ENCODE data around the gene RTN4R.
"Not testable (repeated sequence)": the region's sequence is repeated elsewhere in the genome, so short reads cannot be mapped to it uniquely, and the experiment has no call there.

The RTN4R gene

DNA sequence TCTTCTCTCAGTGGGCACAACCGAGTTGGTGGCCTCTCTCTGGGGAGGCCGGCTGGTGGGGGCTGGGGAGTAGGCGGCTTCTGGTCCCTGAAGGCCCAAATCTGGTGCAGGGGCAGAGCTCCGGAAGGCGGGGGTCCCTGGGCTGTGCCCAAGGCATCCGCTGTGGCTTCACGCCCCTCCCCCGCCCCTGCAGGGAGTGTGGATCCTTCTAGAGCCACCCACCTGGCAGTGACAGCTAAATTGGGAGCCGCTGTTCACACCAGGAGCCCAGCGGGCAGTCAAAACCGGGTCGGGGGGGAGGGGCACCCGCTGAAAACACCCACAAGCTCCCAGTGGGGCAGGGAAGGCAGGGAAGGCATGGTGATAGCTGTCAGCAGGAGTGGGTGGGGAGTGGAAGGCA is 4.6 kb upstream of the RTN4R start:
- H3K4me3 ChIP-seq (ENCODE audit: low read depth, low read length), result no peak overlapping the region

DNA sequence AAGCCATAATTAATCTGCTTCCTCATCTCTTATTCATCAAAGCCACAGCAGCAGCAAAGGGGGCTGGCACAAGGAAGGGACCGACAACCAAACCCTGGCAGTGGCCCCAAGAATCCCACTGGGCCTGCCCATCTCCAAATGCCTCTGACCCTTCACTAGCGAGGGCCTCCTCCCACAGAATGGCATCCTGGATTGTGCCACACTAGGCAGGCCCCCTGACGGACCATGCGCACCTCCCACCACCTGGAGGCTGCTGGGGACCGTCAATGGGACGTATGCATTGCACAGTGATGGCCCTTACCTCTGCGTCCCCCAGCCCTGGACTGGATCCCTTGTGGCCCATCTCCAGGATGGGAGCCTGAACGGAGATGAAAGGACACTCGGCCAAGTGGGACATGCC is 4.1 kb upstream of the RTN4R start:
- no peak overlapping the region for H3K4me3 ChIP-seq (ENCODE audit: low read depth, low read length)

DNA sequence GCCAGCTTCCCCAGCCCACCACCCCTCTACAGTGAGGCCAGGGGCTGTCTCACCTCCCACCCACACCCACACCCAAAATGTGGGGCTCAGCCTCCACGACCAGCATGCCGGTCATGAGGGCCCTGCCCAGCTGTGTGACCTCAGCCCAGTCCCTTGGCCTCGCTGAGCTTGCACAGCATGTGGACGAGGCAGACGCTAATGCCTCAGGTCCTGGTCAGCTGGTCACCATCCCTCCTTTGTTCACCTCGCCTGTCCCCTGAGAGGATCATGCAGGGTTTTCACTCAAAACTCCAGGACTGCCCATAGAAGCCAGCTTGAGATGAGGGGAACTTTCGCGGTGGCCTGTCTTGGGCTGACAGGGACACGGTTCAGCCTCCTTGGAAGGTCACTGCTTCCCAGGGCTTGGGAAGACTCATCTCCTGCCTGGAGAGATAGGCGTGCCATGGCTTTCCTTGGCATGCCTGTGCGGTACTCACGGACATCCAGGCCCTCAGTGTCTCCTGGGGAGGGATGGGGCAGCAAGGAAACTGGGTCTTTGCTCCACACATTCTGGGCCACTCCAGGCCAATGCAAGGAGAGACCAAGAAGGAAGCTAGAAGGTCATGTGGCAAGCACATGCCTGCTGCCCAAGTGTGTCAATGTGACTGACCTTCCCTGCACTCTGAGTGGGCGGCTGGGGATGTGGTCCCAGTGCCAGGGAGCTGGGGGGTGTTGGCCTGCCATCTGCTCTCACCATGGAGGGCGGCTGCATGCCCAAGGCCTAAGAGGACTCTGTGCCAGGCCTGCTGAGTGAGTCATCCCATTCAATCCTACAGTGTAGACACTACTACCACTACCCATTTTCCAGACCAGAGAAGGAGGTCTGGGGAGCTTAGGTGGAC is 3.2 kb upstream of the RTN4R start:
- no peak overlapping the region for H3K4me3 ChIP-seq (ENCODE audit: low read depth, low read length)

DNA sequence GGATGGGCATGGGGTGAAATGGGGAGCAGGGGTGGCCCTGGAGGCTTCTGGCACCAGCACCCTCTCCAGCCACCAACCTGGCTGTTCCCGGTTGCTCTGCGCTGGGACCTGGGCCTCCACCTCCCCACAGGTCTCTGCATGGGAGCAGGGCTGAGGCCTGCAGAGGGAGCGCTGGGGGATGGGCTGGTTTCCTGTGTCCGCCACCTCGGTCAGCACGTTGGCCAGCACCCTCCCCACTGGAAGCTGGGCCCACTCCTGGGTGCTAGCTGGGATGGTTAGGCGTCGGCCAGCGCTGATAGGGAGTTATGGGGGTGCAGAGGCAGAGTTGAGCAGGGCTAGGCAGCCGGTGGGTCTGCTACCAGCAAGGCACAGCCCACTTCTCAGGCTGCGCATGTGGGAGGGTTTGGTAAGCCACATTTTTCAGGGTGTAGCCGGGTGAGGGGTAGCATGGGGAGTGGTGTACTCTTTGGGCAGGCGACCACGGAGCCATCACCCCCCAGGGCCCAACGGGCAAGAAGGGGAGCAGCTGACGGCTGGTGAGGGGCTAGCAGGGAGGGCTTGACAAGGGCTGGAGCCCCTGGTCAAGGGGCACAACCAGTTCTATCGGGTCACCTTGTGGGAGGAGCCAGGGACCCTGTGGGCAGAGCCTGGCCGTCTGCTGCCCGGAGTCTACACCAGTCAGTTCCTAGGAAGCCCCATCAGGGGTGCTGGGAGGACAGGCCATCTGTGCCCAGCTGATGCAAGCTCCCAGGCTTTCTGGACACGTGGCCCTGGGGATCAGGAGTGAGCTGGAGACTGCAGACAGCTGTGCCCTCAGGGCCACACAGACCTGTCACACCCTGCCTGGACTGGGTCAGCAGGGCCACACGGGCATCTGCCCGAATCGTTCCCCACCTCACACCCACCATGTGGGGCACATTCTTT is 2.3 kb upstream of the RTN4R start:
- H3K4me3 ChIP-seq (ENCODE audit: low read depth, low read length), result not testable (repeated sequence)

DNA sequence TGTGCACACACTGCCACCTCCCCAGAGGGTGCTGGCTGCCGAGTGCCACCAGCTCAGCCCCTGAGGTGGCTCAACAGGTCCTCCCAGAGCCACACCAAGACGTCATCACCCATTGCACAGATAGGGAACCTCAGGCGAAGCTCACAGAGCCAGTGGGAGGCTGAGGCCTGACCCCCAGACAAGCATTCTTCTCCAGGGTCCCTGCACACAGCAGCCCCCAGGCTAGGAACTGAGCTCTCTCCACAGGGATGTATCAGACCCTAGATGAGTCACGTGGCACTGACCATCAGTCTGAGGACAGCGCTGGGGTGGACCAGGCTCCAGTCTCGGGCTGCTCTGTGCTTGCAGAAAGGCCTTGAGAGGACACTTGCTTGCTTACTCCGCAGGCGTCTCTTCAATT is 1.6 kb upstream of the RTN4R start:
- not testable (repeated sequence) for H3K4me3 ChIP-seq (ENCODE audit: low read depth, low read length)

DNA sequence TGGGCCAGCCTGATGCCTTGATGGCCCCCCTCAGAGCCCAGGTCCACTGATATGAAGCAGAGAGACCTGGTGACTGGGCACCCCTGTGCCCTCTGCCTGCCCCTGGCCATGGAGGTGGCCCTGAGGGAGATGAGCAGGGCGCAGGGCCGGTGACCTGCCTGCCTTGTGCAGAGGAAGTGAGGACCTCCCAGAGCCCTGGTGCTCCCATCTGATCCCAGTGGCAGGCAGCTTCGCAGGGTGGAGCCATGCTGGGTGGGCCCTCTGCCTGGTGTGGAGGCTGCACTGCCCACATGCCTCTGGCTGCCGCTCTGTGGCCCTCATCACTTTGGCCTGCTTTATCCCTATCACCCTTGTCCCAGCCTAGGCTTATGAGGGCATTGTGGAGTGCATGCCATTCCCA is 1.1 kb upstream of the RTN4R start:
- H3K4me3 ChIP-seq (ENCODE audit: low read depth, low read length), result not testable (repeated sequence)

DNA sequence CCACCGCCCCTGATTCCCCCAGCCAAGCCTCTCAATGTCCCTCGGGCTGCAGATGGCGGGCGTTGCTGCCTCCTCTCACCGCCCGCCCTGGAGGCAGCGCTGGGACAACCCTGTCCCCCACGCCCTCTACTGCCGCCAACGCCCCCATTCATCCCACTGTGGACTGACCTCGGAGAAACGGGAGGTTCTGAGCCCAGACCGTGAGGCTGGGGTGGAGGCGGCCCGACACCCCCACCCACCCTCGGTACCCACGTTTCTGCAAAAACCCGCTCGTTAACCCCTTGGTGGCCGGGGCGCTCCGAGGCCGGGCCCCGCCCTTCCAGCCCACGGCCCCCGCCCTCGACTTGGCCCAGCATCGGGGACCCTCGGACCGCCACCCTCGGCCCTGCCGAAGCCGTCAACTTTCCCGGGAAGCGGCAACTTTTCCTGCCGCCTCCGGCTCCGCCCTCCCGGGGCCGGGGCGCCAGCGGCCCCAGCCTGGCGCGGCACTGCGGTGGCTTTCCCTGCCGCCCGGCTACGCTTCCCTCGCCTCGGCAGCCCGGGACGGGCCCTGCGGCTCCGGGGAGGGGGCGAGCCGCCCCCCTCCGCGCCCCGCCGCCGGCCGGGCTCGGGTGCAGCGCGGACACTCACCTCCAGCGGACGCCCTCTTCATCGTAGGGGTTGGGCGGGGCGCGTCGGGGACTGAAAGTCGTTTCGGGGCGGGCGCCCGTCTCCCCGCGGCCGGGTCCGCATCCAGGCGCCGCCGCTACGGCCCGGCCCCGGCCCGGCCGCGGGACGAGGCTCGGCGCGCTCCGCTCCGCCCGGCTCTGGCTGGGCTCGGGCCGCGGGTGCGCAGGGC is 458 bp downstream of the RTN4R start:
- H3K4me3 ChIP-seq (ENCODE audit: low read depth, low read length), result peak overlapping the region; percentile 41

DNA sequence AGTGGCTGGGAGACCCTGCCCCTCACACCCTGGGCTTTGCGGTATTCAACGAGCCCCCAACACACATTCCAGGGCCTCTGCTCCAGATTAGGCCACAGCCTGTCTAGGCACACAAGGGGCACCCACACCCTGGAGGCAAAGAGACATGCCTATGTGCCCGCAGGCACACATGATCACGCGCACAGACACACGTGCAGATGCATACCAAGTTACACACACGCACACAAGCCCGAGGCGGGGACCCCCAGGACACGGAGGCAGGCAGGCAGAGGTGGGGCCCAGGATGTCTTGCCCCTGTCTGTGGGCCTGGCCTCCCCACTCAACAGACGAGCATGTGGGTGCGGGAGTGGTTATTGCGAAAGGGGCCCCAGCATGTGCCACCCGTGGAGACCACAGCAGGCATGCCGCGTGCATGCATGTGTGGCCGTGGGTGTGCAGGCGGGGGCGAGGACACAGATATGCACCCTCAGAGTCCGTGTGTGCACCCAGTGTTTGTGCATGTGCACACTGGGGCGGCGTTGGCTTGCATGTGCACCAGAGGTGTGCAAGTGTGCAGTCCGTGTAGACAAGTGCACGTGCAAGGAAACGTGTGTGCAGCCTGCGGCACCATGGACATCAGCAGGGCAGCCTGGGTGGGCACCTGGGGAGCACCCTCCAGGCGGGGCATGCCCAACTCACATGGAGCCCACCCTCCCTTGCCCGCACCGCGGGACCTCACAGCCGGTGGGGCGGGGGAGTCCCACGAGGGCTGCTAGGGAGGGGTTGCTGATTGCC is 1.3 kb downstream of the RTN4R start:
- peak overlapping the region; percentile 35 for H3K4me3 ChIP-seq (ENCODE audit: low read depth, low read length)

DNA sequence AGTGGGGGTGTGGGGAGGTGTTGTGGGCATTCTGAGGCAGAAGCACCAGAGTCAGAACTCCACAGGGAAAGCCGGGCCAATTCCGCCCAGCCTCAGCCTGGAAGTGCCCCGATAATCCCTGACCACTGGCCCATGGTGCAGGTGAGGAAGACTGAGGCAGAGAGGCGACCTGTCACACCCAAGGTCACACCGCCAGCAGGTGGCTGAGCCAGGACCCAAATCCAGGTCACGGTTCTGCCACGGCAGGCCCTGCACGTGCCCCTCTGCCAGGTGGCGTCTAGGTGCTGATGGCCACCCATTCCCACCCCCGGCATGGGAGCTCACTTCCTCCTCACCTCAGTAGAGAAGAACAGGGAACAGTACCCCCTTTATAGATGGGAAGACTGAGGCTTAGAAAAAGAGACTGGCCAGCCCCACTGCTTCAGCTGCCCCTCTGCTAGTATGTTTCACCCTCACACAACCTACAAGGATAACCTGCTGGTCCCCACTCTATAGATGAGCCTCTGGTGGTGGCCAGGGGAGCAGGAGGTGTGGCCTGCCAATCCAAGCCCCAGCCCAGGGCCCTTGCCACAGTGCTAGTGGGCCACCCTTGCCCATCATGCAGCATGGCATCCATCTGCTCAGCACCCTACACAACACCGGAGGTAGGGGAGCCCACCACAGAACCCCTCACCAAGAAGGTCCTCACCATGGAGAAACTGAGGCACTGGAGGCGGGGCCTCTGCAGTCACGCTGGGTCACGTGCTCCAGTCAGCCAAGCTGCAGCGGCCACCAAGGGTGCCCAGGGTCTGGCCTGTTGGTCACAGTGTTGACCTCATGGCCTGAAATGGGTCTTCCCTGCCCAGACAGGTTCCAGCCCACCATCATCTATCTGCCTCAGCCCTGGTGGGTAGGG is 2.1 kb downstream of the RTN4R start:
- H3K4me3 ChIP-seq (ENCODE audit: low read depth, low read length), result not testable (repeated sequence)

DNA sequence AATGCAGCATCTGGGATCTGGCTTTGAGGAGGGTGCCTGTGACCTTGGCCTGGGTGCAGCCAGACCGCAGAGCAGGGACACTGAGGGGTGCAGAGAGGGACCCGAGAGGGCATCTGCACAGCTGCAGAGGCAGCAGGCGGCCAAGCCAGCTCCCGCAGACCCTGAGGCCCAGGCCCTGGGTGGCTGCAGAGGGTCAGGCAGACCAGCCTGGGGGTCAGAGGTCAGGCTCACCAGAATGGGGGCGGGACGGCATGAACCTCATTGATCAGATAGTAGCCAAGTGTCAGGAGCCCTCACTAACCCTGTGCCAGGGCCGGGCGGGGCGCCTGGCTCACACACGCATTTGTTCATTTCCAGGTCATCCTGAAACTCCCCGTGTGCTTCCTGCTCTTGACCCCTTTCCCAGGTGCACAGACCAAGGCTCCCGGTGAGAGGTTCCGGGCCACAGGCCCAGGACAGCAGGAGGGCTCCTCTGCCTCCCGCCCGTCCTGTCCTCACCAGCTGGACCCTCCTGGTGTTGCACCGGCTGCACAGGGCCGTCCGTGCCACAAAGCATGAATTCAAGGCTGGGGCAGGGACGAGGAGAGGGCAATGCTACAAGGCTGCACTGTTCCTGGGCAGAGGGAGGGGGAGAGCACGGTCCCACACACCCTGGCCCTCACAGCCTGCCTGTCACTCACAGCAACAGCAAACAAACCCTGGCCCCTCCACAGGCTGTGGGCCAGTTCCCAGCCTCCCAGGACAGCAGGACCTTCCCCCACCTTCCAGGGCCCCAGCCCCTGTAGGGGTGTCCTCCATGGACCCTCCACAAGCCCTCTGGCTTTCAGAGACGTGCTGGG is 3.3 kb downstream of the RTN4R start:
- no peak overlapping the region for H3K4me3 ChIP-seq (ENCODE audit: low read depth, low read length)

DNA sequence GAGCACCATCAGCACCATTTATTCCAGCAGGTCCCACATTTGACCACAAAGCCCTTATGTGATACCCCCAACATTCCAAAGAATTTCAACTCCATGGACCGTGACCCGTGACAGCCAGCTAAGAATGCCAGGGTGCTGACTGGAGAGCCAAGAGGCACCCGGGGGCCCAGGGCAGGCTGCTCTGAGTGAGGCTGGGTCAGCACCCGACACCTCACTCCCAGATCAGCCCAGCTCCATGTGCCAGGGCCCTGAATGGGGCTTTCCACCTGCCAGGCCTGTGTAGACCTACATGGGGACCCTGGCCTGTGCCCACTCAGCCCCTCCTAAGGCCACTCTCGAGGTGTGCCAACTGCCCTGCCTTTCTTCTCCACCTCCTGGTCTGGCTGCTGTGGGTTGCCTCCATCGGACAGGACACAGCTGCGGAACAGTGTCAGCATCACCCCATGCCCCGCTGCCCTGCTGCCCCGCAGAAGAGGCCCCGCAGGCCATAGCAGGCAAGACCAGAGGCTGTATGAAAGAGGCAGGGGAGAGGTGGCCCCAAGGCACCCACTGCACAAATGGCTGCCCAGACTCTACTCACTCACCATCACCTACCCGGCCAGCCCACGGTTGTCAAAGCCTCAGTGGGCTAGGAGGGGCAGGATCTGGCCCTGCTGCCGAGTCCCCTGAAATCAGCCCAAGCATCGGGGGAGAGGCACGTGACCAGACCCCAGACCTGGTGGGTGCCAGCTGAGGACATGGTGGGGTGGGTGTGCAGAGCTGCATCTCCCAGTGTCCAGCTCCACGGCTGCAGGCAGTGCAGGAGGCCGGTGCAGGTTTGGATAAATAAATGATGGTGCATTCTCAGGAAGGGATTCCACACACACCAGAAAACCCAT is 4.5 kb downstream of the RTN4R start:
- not testable (repeated sequence) for H3K4me3 ChIP-seq (ENCODE audit: low read depth, low read length)

DNA sequence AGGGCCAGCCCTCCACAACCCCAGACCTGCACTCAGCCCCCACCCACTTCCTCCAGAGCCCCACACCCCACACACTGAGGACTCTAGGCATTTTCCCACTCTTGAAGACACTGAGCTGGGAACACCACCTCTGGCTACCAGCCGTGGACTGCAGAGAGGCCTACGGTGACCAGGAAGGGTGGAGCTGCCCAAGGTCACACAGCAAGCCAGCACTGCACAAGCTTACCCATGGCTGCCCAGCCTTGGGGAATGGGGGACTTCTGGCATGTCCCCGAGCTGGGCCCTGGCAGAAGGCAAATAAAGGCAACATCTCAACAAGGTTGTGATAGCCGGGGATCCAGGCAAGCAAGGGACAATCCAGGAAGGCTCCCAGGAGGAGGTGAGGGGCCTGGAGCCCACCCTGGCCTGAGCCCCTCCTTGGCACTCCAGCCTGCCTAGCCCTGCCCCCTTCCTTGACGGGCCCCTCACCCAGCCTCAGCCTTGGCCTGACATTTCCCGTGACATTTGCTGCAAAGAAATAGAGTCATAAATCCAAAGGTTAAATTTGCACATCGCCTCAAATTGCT is 5.5 kb downstream of the RTN4R start:
- H3K4me3 ChIP-seq (ENCODE audit: low read depth, low read length), result no peak overlapping the region

DNA sequence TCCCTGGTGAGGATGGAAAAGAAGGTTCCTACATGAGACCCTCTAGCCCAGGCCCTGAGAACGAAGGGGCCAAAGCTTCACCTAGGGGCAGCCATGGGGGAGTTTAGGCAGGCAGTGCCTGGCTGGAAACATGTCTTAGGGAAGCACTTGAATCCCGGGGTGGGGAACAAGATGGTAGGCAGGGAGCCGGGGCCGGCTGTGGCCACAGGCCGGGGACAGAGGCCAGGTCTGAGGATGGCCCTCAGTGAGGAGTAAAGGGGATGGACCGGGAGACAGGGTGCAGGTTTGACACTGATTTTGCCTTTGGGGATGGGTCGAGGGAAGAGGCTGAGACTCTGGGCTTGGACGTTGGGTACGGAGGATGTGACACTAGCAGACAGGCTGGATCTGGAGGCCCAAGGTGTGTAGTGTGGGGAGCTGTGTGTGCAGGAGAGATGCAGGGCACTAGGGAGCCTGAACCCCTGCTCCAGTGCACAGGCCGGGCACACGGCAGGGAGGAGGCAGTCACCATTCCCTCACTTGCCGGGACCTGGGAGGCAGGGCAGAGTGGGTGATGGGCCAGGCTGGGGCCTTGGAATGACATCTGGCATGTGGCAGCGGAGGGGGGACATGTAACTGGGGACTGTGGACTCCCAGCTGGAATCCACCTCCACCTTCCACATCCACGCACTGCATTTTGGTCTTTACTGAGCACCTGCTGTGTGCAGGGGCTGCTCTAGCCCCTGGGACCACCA is 6.1 kb downstream of the RTN4R start:
- H3K4me3 ChIP-seq (ENCODE audit: low read depth, low read length), result no peak overlapping the region

DNA sequence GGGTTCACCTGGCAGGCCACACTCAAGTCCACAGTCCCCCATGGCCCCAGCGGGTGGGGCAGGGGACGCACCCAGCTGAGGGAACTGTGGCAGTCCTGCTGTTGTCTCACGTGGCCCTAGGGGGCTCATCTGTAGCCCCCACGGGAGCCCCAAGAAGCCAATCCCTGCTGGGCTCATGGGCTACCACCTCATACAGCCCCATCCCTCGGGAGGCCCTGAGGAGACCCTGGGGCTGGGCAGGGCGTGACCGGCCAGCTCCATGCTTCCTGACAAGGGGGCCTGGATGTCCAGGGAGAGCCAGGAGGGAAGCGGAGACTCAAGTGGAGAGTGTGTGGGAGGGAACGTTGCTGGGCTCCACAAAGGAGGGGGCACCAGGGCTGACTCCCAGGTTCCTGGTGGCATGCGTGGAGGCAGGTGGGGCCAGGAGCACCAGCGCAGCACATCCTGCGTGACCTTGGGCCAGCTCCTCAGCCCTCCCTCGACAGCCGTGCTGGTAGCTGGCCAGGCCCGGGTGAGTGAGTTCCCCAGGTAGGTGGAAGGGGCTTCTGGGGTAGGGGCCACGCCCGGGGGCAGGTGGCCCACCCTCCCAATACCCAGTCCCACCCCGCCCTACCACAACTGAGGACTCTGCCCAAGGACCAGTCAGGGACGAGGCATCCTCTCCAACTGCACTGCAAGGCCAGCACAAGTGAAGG is 7.9 kb downstream of the RTN4R start:
- no peak overlapping the region for H3K4me3 ChIP-seq (ENCODE audit: low read depth, low read length)

DNA sequence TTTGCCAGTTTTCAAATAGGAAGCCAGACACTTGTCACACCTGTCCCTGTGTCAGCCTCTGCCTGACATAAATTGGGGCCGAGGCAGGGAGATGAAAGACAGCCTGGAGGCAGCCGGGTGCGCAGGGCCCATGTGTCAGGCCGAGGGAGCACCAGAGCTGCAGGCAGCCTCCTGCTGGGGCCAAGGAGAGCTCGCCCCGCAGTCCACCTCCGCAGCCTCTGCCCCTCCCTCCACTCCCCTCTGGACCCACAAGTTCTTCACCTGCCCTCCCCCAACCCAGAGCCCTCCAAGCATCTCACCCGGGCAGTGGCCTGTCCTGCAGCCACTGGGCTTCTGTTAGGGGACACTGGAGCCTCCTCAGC is 8.8 kb downstream of the RTN4R start:
- H3K4me3 ChIP-seq (ENCODE audit: low read depth, low read length), result no peak overlapping the region
